Breast epithelium (tissue), 4 donors: ENCODE data around the gene EED. TPM values are rescaled to one million over a fixed set of nuclear protein-coding genes. Genes with fewer than 3 reads are reported as not detected.

Experiments used
- DNase-seq, 2 donors: peaks; one replicate each; pipeline ENCODE4 v3.0.0-alpha.2; 2019; ENCODE audit warnings: low spot score in 2 of 2
- H3K27ac ChIP-seq, 2 donors: fragments of 200-600 bp; sonication (generic) in 1 of 2; one replicate each; pipeline ENCODE4 v1.5.1; 2016 to 2019; ENCODE audit warnings: mild to moderate bottlenecking in 1 of 2
- H3K27me3 ChIP-seq, 2 donors: fragments of 200-600 bp; sonication (generic) in 1 of 2; one replicate each; pipeline versions ENCODE4 v1.5.1 to v1.6.0; 2017 to 2019; ENCODE audit warnings: control low read depth in 1 of 2, mild to moderate bottlenecking in 1 of 2
- H3K36me3 ChIP-seq: fragments of 200-600 bp; one replicate; pipeline ENCODE4 v1.5.1; 2019
- H3K4me1 ChIP-seq, 2 donors: fragments of 200-600 bp; sonication (generic); one replicate each; pipeline ENCODE4 v1.5.1; 2016 to 2019; ENCODE audit warnings: control low read depth in 1 of 2
- H3K4me3 ChIP-seq, 3 donors: fragments of 200-600 bp; sonication (generic); 1 replicate in 2 of 3; 2 replicates in 1 of 3; pipeline ENCODE4 v1.5.1; 2016 to 2019; ENCODE audit warnings: mild to moderate bottlenecking in 3 of 3, moderate library complexity in 2 of 3
- H3K9me3 ChIP-seq, 2 donors: fragments of 200-600 bp; sonication (generic) in 1 of 2; one replicate each; pipeline ENCODE4 v1.5.1; 2016 to 2019; ENCODE audit warnings: control low read depth in 1 of 2
- CTCF ChIP-seq, 3 donors: fragments of 450-650 bp; IDR thresholded peaks; one replicate each; pipeline ENCODE4 v1.5.1; 2016 to 2017; ENCODE audit warnings: antibody characterized with exemption in 3 of 3, mild to moderate bottlenecking in 3 of 3, moderate library complexity in 3 of 3
- POLR2A ChIP-seq: fragments of 450-650 bp; IDR thresholded peaks from one replicate; pipeline ENCODE4 v1.6.1; 2016; ENCODE audit warnings: antibody characterized with exemption, mild to moderate bottlenecking, moderate library complexity
- POLR2AphosphoS5 ChIP-seq, 3 donors: sonication (generic); formaldehyde crosslinking; IDR thresholded peaks; one replicate each; pipeline ENCODE4 v1.6.1; 2017; ENCODE audit warnings: antibody characterized with exemption in 3 of 3
- intact Hi-C: fragments of 100-400 bp; cut with DNase I; formaldehyde crosslinking; loops from one replicate; pipeline ENCODE4 v1.15.1; 2023; ENCODE audit warnings: low total_unique reads
- total RNA-seq, 3 donors: library from RNA; depleted of rRNA; stranded (reverse); fragments of >200 nt; gene quantifications; one replicate each; pipeline ENCODE4 v1.1.0, GENCODE V29; 2016

Gene EED
- total RNA-seq, 3 donors from 2014 or later = 14.6 to 39.4 (median 26.2) TPM

GRCh38 chr11:86205421-86206336 lies 38.9 kb upstream of the EED start:
- no peak overlapping the region for H3K27ac ChIP-seq
- DNase-seq = no peak
- H3K27me3 ChIP-seq = no peaks in the 10 kb centered on the region
- H3K36me3 ChIP-seq = no peaks in the 10 kb centered on the region
- H3K4me1 ChIP-seq = no peaks in the 10 kb centered on the region
- no peaks in the 10 kb centered on the region for H3K9me3 ChIP-seq
- no peak for TF ChIP-seq CTCF (IDR thresholded peaks at IDR 0.05)
- TF ChIP-seq POLR2A = no peak
- TF ChIP-seq POLR2AphosphoS5 (IDR thresholded peaks at IDR 0.05) = no peak
- H3K4me3 ChIP-seq = no peak overlapping the region
- intact Hi-C loops = no loop called here

GRCh38 chr11:86206337-86206695 lies 38.2 kb upstream of the EED start:
- no peaks in the 10 kb centered on the region for H3K9me3 ChIP-seq
- no peaks in the 10 kb centered on the region for H3K36me3 ChIP-seq
- no peaks in the 10 kb centered on the region for H3K27me3 ChIP-seq
- no peaks in the 10 kb centered on the region for H3K4me1 ChIP-seq
- no peak overlapping the region for H3K27ac ChIP-seq
- no peak overlapping the region for H3K4me3 ChIP-seq
- DNase-seq = no peak
- TF ChIP-seq CTCF (IDR thresholded peaks at IDR 0.05) (no peak), POLR2A (no peak), POLR2AphosphoS5 (IDR thresholded peaks at IDR 0.05) (no peak)
- intact Hi-C loops = no loop called here

GRCh38 chr11:86207413-86207812 lies 37.1 kb upstream of the EED start:
- Histone ChIP-seq H3K9me3 (no peaks in the 10 kb centered on the region), H3K27me3 (no peaks in the 10 kb centered on the region), H3K4me1 (no peaks in the 10 kb centered on the region), H3K27ac (no peak overlapping the region), H3K4me3 (no peak overlapping the region), H3K36me3 (no peaks in the 10 kb centered on the region)
- intact Hi-C loops = no loop called here
- no peak for DNase-seq
- TF ChIP-seq POLR2A (no peak), CTCF (IDR thresholded peaks at IDR 0.05) (no peak), POLR2AphosphoS5 (IDR thresholded peaks at IDR 0.05) (no peak)

- Histone ChIP-seq H3K27ac (no peak overlapping the region), H3K9me3 (no peaks in the 10 kb centered on the region), H3K4me3 (no peak overlapping the region), H3K36me3 (no peaks in the 10 kb centered on the region), H3K27me3 (no peaks in the 10 kb centered on the region), H3K4me1 (no peaks in the 10 kb centered on the region)
- no peak for DNase-seq
- intact Hi-C loops = no loop called here
- no peak for TF ChIP-seq POLR2A
- no peak for TF ChIP-seq CTCF (IDR thresholded peaks at IDR 0.05)
- TF ChIP-seq POLR2AphosphoS5 (IDR thresholded peaks at IDR 0.05) = no peak
These were observed 36.0 kb upstream of the EED start for GRCh38 chr11:86208572-86208971.

GRCh38 chr11:86209806-86210657 lies 34.5 kb upstream of the EED start:
- no peak overlapping the region for H3K27ac ChIP-seq
- intact Hi-C loops = no loop called here
- no peak for DNase-seq
- H3K4me1 ChIP-seq = no peaks in the 10 kb centered on the region
- H3K36me3 ChIP-seq = no peaks in the 10 kb centered on the region
- H3K27me3 ChIP-seq = no peaks in the 10 kb centered on the region
- H3K9me3 ChIP-seq = no peaks in the 10 kb centered on the region
- no peak for TF ChIP-seq CTCF (IDR thresholded peaks at IDR 0.05)
- TF ChIP-seq POLR2A = no peak
- TF ChIP-seq POLR2AphosphoS5 (IDR thresholded peaks at IDR 0.05) = no peak
- no peak overlapping the region for H3K4me3 ChIP-seq
